ENCODE data around the gene SLC45A1.

The SLC45A1 gene

DNA sequence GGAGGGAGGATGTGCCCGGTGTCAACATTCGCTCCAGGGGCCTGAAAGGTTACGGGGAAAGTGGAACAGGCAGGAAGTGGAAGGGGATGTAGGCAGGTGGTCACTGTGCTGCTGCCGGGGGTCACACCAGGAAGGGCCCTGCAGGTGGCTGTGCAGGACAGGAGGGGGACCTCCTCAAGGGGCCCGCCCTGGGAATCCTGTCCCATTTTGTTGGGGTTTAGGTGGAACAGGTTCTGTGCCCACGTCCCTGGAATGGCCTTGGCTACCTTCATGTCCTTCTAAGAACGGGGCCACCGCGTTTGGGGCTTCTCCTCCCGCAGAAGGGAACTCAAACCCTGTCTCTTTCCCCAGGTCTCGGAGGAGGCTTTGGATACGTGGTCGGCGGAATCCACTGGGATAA lies 11.9 kb downstream of the SLC45A1 start:
- Histone ChIP-seq H3K4me1 (ENCODE audit: insufficient read depth, low read length) (no peaks in the 10 kb centered on the region), H3K4me3 (ENCODE audit: low read length) (no peak overlapping the region), H3K9ac (ENCODE audit: low read depth, low read length) (no peak overlapping the region), H3K9me3 (ENCODE audit: insufficient read depth, low read depth, low read length) (no peaks in the 10 kb centered on the region), H3K27ac (ENCODE audit: low read length) (no peak overlapping the region), H3K27me3 (ENCODE audit: insufficient read depth, low read length) (no peaks in the 10 kb centered on the region), H3K36me3 (ENCODE audit: insufficient read depth, low read depth, low read length) (no peaks in the 10 kb centered on the region)

DNA sequence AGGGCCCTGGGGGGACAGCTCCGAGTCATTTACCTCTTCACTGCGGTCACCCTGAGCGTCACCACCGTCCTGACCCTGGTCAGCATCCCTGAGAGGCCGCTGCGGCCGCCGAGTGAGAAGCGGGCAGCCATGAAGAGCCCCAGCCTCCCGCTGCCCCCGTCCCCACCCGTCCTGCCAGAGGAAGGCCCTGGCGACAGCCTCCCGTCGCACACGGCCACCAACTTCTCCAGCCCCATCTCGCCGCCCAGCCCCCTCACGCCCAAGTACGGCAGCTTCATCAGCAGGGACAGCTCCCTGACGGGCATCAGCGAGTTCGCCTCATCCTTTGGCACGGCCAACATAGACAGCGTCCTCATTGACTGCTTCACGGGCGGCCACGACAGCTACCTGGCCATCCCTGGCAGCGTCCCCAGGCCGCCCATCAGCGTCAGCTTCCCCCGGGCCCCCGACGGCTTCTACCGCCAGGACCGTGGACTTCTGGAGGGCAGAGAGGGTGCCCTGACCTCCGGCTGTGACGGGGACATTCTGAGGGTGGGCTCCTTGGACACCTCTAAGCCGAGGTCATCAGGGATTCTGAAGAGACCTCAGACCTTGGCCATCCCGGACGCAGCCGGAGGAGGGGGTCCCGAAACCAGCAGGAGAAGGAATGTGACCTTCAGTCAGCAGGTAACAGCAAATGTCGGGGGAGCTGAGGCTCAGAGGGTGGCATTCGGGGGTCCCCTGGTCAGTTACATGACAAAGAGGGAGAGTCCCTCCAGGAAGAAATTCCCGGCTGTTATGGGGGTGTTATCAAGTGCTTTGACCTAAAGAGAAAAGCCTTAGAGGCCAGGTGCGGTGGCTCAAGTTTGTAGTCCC lies 12.6 kb downstream of the SLC45A1 start:
- H3K9me3 ChIP-seq (ENCODE audit: insufficient read depth, low read depth, low read length), result no peaks in the 10 kb centered on the region

DNA sequence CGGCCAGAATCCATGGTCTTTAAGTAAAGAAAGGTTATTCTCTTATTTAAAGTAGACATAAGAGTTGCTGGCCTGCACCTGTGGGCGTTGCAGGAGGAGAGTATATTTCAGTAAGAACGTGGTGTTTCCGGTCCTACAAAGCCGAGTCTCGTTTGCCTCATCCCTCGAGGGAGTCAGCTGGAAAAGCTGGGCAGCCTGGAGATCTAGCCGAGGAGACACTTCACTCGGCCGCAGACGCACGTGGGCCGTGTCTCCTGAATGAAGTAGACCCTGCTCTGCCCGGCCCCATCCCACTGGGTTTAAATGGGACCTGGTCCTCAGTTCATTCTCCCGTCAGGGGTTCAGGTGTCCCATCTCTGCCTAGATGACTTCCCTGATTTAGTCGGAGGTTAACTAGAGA lies 14.9 kb downstream of the SLC45A1 start:
- H3K36me3 ChIP-seq (ENCODE audit: insufficient read depth, low read depth, low read length), result no peaks in the 10 kb centered on the region
- no peaks in the 10 kb centered on the region for H3K9me3 ChIP-seq (ENCODE audit: insufficient read depth, low read depth, low read length)
- no peaks in the 10 kb centered on the region for H3K27me3 ChIP-seq (ENCODE audit: insufficient read depth, low read length)
- no peak overlapping the region for H3K27ac ChIP-seq (ENCODE audit: low read length)
- H3K9ac ChIP-seq (ENCODE audit: low read depth, low read length), result no peak overlapping the region
- H3K4me1 ChIP-seq (ENCODE audit: insufficient read depth, low read length), result no peaks in the 10 kb centered on the region
- H3K4me3 ChIP-seq (ENCODE audit: low read length), result no peak overlapping the region

More for the DNA sequence above, 12.6 kb downstream of the SLC45A1 start:
- Histone ChIP-seq H3K27ac (ENCODE audit: low read length) (no peak overlapping the region), H3K9ac (ENCODE audit: low read depth, low read length) (no peak overlapping the region), H3K27me3 (ENCODE audit: insufficient read depth, low read length) (no peaks in the 10 kb centered on the region), H3K4me1 (ENCODE audit: insufficient read depth, low read length) (no peaks in the 10 kb centered on the region), H3K36me3 (ENCODE audit: insufficient read depth, low read depth, low read length) (no peaks in the 10 kb centered on the region), H3K4me3 (ENCODE audit: low read length) (no peak overlapping the region)

DNA sequence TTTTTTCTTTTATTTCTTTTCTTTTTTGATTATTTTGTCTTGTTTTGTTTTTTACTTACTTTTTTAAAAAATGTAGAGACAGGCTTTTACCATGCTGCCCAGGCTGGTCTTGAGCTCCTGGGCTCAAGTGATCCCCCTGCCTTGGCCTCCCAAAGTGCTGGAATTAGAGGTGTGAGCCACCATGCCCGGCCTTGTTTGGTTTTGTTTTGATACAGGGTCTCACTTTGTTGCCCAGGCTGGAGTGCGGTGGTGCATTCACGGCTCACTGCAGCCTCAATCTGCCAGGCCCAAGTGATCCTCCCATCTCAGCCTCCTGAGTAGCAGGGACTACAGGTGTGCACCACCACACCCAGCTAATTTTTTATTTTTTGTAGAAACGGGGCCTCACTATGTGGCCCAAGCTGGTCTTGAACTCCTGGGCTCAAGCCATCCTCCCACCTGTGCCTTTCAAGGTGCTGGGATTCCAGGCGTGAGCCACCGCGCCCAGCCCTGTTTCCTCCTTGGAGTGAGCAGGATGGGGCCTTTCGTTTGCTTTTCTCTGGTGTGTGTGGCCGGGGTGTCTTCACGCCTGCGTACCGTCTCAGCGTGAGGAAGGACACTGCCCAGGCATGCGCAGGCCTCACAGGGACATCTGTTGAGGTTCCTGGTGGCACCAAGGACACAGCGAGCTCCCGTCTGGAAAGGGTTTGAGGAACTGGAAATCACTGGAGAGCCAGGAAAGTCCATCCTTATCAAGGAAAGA lies 15.5 kb downstream of the SLC45A1 start:
- Histone ChIP-seq H3K27me3 (ENCODE audit: insufficient read depth, low read length) (no peaks in the 10 kb centered on the region), H3K4me3 (ENCODE audit: low read length) (no peak overlapping the region), H3K36me3 (ENCODE audit: insufficient read depth, low read depth, low read length) (no peaks in the 10 kb centered on the region), H3K9ac (ENCODE audit: low read depth, low read length) (no peak overlapping the region), H3K4me1 (ENCODE audit: insufficient read depth, low read length) (no peaks in the 10 kb centered on the region), H3K9me3 (ENCODE audit: insufficient read depth, low read depth, low read length) (no peaks in the 10 kb centered on the region), H3K27ac (ENCODE audit: low read length) (no peak overlapping the region)

DNA sequence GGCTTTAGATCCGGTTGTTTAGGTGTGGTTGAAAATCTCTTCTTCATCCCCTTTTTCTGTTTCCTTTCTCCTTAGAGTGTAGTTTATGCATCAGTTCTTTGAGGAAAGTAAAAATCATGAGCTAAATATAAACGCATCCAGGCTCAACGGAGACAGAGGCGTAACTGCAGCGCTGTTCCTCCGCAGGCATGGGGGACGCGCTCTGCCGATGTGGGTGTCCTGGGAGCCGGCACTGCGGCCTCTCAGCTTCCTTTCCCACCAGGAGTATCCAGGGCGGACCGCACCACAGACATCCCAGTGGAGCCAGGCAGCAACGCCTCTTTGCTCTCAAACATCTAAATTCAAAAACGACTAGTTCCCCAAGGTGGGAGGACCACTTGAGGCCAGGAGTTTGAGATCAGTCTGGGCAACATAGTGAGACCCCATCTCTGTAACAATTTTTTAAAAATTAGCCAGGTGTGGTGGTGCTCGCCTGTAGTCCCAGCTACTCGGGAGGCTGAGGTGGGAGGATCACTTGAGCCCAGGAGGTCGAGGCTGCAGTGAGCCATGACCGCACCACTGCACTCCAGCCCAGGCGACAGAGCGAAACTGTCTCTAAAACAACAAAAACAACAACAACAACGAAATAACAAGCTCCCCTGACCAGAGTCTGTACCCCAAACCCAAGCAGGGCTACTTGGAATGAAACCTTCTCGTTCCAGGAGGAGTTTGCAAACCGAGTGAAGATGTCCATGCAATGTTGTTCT lies 16.4 kb downstream of the SLC45A1 start:
- H3K4me3 ChIP-seq (ENCODE audit: low read length), result no peak overlapping the region
- no peaks in the 10 kb centered on the region for H3K9me3 ChIP-seq (ENCODE audit: insufficient read depth, low read depth, low read length)
- no peaks in the 10 kb centered on the region for H3K36me3 ChIP-seq (ENCODE audit: insufficient read depth, low read depth, low read length)
- H3K27me3 ChIP-seq (ENCODE audit: insufficient read depth, low read length), result no peaks in the 10 kb centered on the region
- no peak overlapping the region for H3K9ac ChIP-seq (ENCODE audit: low read depth, low read length)
- no peak overlapping the region for H3K27ac ChIP-seq (ENCODE audit: low read length)
- no peaks in the 10 kb centered on the region for H3K4me1 ChIP-seq (ENCODE audit: insufficient read depth, low read length)

DNA sequence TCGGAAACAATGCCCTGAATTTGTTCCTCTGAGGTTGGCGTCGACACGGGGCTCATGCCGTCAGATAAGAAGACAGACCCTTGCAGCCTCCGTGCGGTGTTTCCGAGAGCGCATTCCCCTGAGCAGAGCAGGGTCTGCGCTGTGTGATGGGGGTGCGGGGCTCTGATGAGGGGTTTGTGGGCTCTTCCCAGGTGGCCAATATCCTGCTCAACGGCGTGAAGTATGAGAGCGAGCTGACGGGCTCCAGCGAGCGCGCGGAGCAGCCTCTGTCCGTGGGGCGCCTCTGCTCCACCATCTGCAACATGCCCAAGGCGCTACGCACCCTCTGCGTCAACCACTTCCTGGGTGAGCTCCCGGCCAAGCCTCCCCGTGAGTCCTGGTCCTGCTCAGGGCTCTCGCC lies 17.3 kb downstream of the SLC45A1 start:
- no peak overlapping the region for H3K27ac ChIP-seq (ENCODE audit: low read length)
- no peaks in the 10 kb centered on the region for H3K4me1 ChIP-seq (ENCODE audit: insufficient read depth, low read length)
- H3K36me3 ChIP-seq (ENCODE audit: insufficient read depth, low read depth, low read length), result no peaks in the 10 kb centered on the region
- no peaks in the 10 kb centered on the region for H3K27me3 ChIP-seq (ENCODE audit: insufficient read depth, low read length)
- H3K9me3 ChIP-seq (ENCODE audit: insufficient read depth, low read depth, low read length), result no peaks in the 10 kb centered on the region
- no peak overlapping the region for H3K9ac ChIP-seq (ENCODE audit: low read depth, low read length)
- no peak overlapping the region for H3K4me3 ChIP-seq (ENCODE audit: low read length)

DNA sequence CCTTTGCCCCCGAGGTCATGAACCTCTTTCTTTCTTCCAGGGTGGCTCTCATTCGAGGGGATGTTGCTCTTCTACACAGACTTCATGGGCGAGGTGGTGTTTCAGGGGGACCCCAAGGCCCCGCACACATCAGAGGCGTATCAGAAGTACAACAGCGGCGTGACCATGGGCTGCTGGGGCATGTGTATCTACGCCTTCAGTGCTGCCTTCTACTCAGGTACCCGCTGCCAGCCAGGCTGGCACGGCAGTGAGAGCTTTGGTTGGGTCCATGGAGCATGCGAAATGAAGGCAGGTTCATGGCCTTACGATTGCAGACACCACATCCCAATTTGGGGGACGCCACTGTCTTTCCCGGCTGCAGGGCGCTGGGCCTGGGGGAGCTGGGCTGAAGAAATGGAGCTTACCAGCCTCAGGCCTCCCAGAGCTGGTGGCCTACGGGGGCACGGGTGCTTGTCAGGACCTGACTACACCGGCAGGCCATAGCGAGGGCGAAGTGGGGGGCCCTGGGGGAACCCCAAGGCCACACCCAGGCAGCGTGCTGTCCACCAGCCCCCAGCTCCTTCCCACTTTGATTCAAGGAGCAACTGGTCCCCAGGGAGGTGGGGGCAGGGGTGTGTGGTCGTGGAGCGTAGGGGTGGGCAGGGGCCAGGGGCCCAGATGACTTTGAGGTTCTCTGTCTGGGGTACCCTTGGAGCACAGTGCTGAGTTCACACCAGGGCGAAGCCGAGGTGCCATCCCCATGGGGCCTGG lies 20.0 kb downstream of the SLC45A1 start:
- H3K4me1 ChIP-seq (ENCODE audit: insufficient read depth, low read length), result no peaks in the 10 kb centered on the region
- no peak overlapping the region for H3K9ac ChIP-seq (ENCODE audit: low read depth, low read length)
- H3K4me3 ChIP-seq (ENCODE audit: low read length), result no peak overlapping the region

DNA sequence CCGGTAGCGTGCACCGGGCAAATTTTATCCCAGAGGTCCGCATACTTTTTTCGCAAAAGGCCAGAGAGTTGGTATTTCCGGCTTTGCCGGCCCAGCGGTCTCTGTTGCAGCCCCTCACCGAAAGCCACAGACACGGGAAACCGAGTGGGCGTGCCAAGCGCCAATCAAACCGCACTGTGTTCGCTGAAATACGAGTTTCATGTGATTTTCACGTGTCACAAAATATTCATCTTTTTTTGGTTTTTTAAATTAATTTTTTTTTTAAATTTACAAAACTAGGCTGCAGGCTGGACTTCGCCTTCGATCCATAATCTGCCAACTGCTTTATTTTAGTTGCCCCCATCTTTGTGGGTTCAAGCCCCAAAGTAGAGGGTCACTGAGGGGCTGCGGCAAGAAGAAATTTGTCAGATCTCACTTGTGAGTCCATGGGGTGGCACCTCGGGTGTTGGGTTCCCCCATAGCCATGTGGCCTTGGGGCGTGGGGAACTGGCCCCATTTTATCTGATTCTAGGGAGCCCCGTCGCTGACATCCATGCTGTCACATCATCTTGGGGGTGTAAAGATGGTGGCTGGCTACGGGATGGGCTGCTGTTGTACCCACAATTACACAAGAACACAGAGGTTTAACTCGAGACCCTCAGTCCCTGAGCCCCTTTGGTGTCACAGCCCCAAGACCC lies 20.8 kb downstream of the SLC45A1 start:
- H3K4me1 ChIP-seq (ENCODE audit: insufficient read depth, low read length), result no peaks in the 10 kb centered on the region
- no peaks in the 10 kb centered on the region for H3K27me3 ChIP-seq (ENCODE audit: insufficient read depth, low read length)
- no peaks in the 10 kb centered on the region for H3K36me3 ChIP-seq (ENCODE audit: insufficient read depth, low read depth, low read length)
- no peak overlapping the region for H3K4me3 ChIP-seq (ENCODE audit: low read length)
- no peak overlapping the region for H3K9ac ChIP-seq (ENCODE audit: low read depth, low read length)
- H3K9me3 ChIP-seq (ENCODE audit: insufficient read depth, low read depth, low read length), result no peaks in the 10 kb centered on the region
- H3K27ac ChIP-seq (ENCODE audit: low read length), result no peak overlapping the region

More for the DNA sequence above, 20.0 kb downstream of the SLC45A1 start:
- Histone ChIP-seq H3K36me3 (ENCODE audit: insufficient read depth, low read depth, low read length) (no peaks in the 10 kb centered on the region), H3K27me3 (ENCODE audit: insufficient read depth, low read length) (no peaks in the 10 kb centered on the region), H3K27ac (ENCODE audit: low read length) (no peak overlapping the region), H3K9me3 (ENCODE audit: insufficient read depth, low read depth, low read length) (no peaks in the 10 kb centered on the region)

DNA sequence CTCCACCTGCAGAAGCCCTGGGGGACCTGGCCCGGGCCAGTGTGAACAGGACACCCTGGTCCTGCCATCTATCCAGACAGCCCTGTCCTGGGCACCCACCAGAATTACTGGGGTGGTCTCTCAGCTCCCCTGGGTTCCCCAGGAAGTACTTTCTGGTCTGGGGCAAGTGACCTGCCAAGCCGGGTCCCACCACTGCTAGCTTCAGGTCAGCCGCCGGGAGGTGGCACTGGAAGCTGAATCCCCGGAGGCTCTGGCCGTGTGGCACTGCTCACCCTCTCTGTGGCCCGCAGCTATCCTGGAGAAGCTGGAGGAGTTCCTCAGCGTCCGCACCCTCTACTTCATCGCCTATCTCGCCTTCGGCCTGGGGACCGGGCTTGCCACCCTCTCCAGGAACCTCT lies 21.3 kb downstream of the SLC45A1 start:
- Histone ChIP-seq H3K4me1 (ENCODE audit: insufficient read depth, low read length) (no peaks in the 10 kb centered on the region), H3K27me3 (ENCODE audit: insufficient read depth, low read length) (no peaks in the 10 kb centered on the region), H3K9me3 (ENCODE audit: insufficient read depth, low read depth, low read length) (no peaks in the 10 kb centered on the region), H3K27ac (ENCODE audit: low read length) (no peak overlapping the region), H3K36me3 (ENCODE audit: insufficient read depth, low read depth, low read length) (no peaks in the 10 kb centered on the region), H3K4me3 (ENCODE audit: low read length) (no peak overlapping the region), H3K9ac (ENCODE audit: low read depth, low read length) (no peak overlapping the region)

DNA sequence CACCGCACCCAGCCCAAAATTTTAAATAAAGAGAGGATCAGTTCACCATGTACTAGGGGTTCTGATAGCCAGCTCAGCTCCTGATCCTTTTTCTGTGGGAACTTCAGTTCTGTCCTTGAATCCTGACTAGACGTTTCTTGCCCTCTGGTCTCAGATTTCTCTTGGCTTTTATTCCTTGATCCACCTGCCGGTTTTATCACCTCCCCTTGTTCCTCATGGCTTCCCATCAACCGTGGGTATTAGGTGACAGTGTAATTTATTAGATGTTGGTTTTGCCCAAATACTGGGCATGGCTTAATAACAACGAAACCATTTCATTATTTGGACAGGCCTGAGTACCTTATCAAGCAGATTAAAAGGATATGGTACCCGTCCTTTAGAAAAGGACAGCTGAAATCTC lies 22.5 kb downstream of the SLC45A1 start:
- Histone ChIP-seq H3K36me3 (ENCODE audit: insufficient read depth, low read depth, low read length) (no peaks in the 10 kb centered on the region), H3K9ac (ENCODE audit: low read depth, low read length) (no peak overlapping the region), H3K27ac (ENCODE audit: low read length) (no peak overlapping the region), H3K4me1 (ENCODE audit: insufficient read depth, low read length) (no peaks in the 10 kb centered on the region), H3K27me3 (ENCODE audit: insufficient read depth, low read length) (no peaks in the 10 kb centered on the region), H3K9me3 (ENCODE audit: insufficient read depth, low read depth, low read length) (no peaks in the 10 kb centered on the region), H3K4me3 (ENCODE audit: low read length) (no peak overlapping the region)

DNA sequence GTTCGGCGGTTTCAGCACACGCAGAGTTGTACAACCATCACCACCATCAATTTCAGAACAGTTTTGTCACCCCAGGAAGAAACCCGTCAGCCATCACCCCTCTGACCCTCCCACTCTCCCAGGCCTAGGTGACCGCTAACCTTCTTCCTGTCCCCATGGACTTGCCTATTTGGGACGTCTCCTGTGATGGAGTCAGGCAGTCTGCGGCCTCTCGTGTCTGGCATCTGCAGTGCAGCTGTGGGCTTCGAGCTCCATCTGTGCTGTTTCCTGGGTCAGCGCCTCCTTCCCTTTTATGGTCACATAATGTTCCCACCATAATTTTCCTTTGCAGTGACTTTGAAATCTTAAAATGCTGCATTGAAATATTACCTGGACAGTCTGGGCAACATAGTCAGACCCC lies 24.4 kb downstream of the SLC45A1 start:
- no peak overlapping the region for H3K27ac ChIP-seq (ENCODE audit: low read length)
- H3K4me3 ChIP-seq (ENCODE audit: low read length), result no peak overlapping the region
- no peaks in the 10 kb centered on the region for H3K36me3 ChIP-seq (ENCODE audit: insufficient read depth, low read depth, low read length)
- no peaks in the 10 kb centered on the region for H3K9me3 ChIP-seq (ENCODE audit: insufficient read depth, low read depth, low read length)
- no peaks in the 10 kb centered on the region for H3K4me1 ChIP-seq (ENCODE audit: insufficient read depth, low read length)
- no peaks in the 10 kb centered on the region for H3K27me3 ChIP-seq (ENCODE audit: insufficient read depth, low read length)
- H3K9ac ChIP-seq (ENCODE audit: low read depth, low read length), result no peak overlapping the region
